GM23248 (cell line): ENCODE measurements around the gene ERN2. TPM values are rescaled to one million over a fixed set of nuclear protein-coding genes. Genes with fewer than 3 reads are reported as not detected.
"Not testable (repeated sequence)": the region's sequence is repeated elsewhere in the genome, so short reads cannot be mapped to it uniquely, and the experiment has no call there.

Experiments used
- DNase-seq: peaks from one replicate; pipeline ENCODE4 v3.0.0-alpha.2; 2015
- H2AFZ ChIP-seq: fragments of 200-600 bp; sonication (generic); 2 replicates; pipeline ENCODE4 v1.6.1; 2016; ENCODE audit warnings: antibody characterized with exemption
- H3F3A ChIP-seq: fragments of 200-600 bp; sonication (generic); 2 replicates; pipeline ENCODE4 v1.6.1; 2016; ENCODE audit warnings: mild to moderate bottlenecking, antibody characterized with exemption, mixed run types; ENCODE audit not compliant: insufficient read depth
- H3K27ac ChIP-seq: fragments of 200-600 bp; sonication (generic); 2 replicates; pipeline ENCODE4 v1.5.1; 2016; ENCODE audit warnings: mild to moderate bottlenecking
- H3K27me3 ChIP-seq: fragments of 200-600 bp; sonication (generic); replicated peaks from 2 replicates; pipeline ENCODE4 v1.6.1; 2016; ENCODE audit warnings: mild to moderate bottlenecking; ENCODE audit not compliant: insufficient read depth
- H3K36me3 ChIP-seq: fragments of 200-600 bp; sonication (generic); 2 replicates; pipeline ENCODE4 v1.6.1; 2016; ENCODE audit warnings: low read depth, mild to moderate bottlenecking
- H3K4me1 ChIP-seq: fragments of 200-600 bp; sonication (generic); 2 replicates; pipeline ENCODE4 v1.6.1; 2016; ENCODE audit warnings: mild to moderate bottlenecking; ENCODE audit not compliant: insufficient read depth
- H3K4me2 ChIP-seq: fragments of 200-600 bp; sonication (generic); one replicate; pipeline ENCODE4 v1.6.1; 2016; ENCODE audit warnings: mild to moderate bottlenecking; ENCODE audit not compliant: unreplicated experiment
- H3K4me3 ChIP-seq: fragments of 200-600 bp; sonication (generic); 2 replicates; pipeline ENCODE4 v1.5.1; 2016; ENCODE audit warnings: mild to moderate bottlenecking
- H3K79me2 ChIP-seq: fragments of 200-600 bp; sonication (generic); 2 replicates; pipeline ENCODE4 v1.6.1; 2016; ENCODE audit warnings: mild to moderate bottlenecking; ENCODE audit not compliant: insufficient read depth
- H3K9ac ChIP-seq: fragments of 200-600 bp; sonication (generic); 2 replicates; pipeline ENCODE4 v1.6.1; 2016; ENCODE audit warnings: mild to moderate bottlenecking
- H3K9me2 ChIP-seq: fragments of 200-600 bp; sonication (generic); 2 replicates; pipeline ENCODE4 v1.6.1; 2016; ENCODE audit warnings: mixed run types, mild to moderate bottlenecking, moderate library complexity; ENCODE audit not compliant: insufficient read depth
- H3K9me3 ChIP-seq: fragments of 200-600 bp; sonication (generic); one replicate; pipeline ENCODE4 v1.6.1; 2017; ENCODE audit warnings: low read depth
- H4K20me1 ChIP-seq: fragments of 200-600 bp; sonication (generic); 2 replicates; pipeline ENCODE4 v1.6.0; 2016; ENCODE audit not compliant: insufficient read depth
- EZH2 ChIP-seq: fragments of 200-600 bp; sonication (generic); IDR thresholded peaks from 2 replicates; pipeline ENCODE4 v1.6.1; 2018; ENCODE audit warnings: antibody characterized with exemption, mild to moderate bottlenecking; ENCODE audit not compliant: insufficient read depth, poor library complexity, severe bottlenecking
- EZH2phosphoT487 ChIP-seq: fragments of 200-600 bp; sonication (generic); IDR thresholded peaks from 2 replicates; pipeline ENCODE4 v1.6.1; 2018; ENCODE audit warnings: antibody characterized with exemption, moderate library complexity, mild to moderate bottlenecking, low read depth; ENCODE audit not compliant: insufficient read depth
- WGBS, 2 experiments: methylation state at CpG; one replicate each; pipeline ENCODE4 v1.1.6; 2015 to 2017; ENCODE audit warnings: low lambda C conversion rate in 2 of 2, low coverage in 1 of 2; ENCODE audit errors: missing lambda C conversion rate in 2 of 2; 5-methylcytosine and 5-hydroxymethylcytosine counted together
- in situ Hi-C: fragments of 300-500 bp; cut with MboI; formaldehyde crosslinking; loops from 2 replicates; pipeline ENCODE4 v1.15.0; 2020
- polyA plus RNA-seq: library from polyadenylated mRNA; unstranded; fragments of >200 nt; fragmentation: Nextera tagmentation; extraction: Ambion mirVana; gene quantifications from 2 replicates; pipeline ENCODE4 v1.2.1, GENCODE V29; 2016
- total RNA-seq: library from RNA; depleted of rRNA; stranded (reverse); fragments of >200 nt; shearing (Covaris generic); gene quantifications from 2 replicates; pipeline ENCODE4 v1.2.3, GENCODE V29; 2014

ERN2 gene
- total and polyA plus RNA-seq, 2 experiments from 2014 or later = not detected

DNA sequence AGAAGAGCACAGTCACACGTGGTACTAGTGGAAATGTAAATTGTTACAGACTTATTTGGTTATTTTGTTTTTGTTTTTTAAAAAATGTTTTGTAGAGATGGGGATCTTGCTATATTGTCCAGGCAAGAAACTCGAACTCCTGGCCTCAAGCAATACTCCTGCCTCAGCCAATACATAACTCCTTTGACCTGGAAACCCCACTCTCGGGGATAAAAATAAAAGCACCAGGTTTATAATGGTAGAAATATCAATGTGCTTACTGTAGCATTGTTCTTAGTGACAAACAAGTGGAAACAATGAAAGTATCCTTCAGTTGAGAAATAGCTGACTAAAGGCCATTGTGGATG lies 11.7 kb upstream of the ERN2 start:
- no peak for DNase-seq
- H3K4me1 ChIP-seq = no peaks in the 10 kb centered on the region
- no peak overlapping the region for H3K4me3 ChIP-seq
- no peak overlapping the region for H2AFZ ChIP-seq
- no peaks in the 10 kb centered on the region for H3K9me3 ChIP-seq
- H3F3A ChIP-seq = no peaks in the 10 kb centered on the region
- 19 to 21% methylated on average over 3 of the region's 3 CpGs for WGBS, 2 experiments
- no peaks in the 10 kb centered on the region for H3K27me3 ChIP-seq
- in situ Hi-C loops = no loop called here
- H3K36me3 ChIP-seq = no peaks in the 10 kb centered on the region
- H4K20me1 ChIP-seq = no peaks in the 10 kb centered on the region
- H3K79me2 ChIP-seq = no peaks in the 10 kb centered on the region
- no peak overlapping the region for H3K9ac ChIP-seq
- no peak overlapping the region for H3K4me2 ChIP-seq
- H3K9me2 ChIP-seq = no peaks in the 10 kb centered on the region
- H3K27ac ChIP-seq = no peak overlapping the region
- no peak for TF ChIP-seq EZH2phosphoT487
- no peak for TF ChIP-seq EZH2

DNA sequence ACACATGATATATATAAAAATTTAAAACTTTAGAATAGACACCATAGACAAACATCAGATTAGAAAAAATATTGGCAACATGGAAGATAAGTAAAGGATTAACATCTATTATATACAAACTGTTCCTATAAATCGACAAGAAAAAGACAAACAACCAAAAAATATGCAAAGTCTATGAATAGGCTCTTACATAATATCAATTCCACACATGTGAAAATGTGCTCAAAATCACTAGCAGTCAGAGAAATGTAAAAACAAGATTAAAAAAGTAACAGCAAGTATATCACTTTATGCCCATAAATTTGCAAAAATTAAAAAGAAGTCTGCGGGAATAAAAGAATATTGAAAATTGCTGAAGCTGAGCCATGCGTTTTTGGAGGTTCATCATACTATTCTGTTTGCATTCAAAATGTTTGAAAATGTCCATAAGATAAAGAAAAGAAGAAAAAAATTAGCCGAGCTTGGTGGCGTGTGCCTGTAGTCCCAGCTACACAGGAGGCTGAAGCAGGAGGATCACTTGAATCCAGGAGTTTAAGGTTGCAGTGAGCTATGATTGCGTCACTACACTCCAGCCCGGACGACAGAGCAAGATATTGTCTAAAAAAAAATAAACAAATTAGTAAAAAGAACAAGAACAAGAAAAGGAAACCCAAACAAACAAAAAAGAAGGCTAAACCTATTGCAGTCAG lies 11.2 kb upstream of the ERN2 start:
- H3K4me3 ChIP-seq = no peak overlapping the region
- TF ChIP-seq EZH2phosphoT487 (no peak), EZH2 (no peak)
- no peaks in the 10 kb centered on the region for H3K9me3 ChIP-seq
- WGBS, 2 experiments = 42 to 50% methylated on average over 8 of the region's 8 CpGs
- in situ Hi-C loops = no loop called here
- H3K27ac ChIP-seq = no peak overlapping the region
- H3K4me1 ChIP-seq = no peaks in the 10 kb centered on the region
- no peak for DNase-seq
- H2AFZ ChIP-seq = no peak overlapping the region
- H3K9me2 ChIP-seq = no peaks in the 10 kb centered on the region
- no peak overlapping the region for H3K9ac ChIP-seq
- H4K20me1 ChIP-seq = no peaks in the 10 kb centered on the region
- H3K27me3 ChIP-seq = 0 out of 2 replicates have a peak, but pooled peaks cover under 1% of the 10 kb centered on the region
- no peak overlapping the region for H3K4me2 ChIP-seq
- no peaks in the 10 kb centered on the region for H3F3A ChIP-seq
- H3K36me3 ChIP-seq = no peaks in the 10 kb centered on the region
- H3K79me2 ChIP-seq = no peaks in the 10 kb centered on the region

DNA sequence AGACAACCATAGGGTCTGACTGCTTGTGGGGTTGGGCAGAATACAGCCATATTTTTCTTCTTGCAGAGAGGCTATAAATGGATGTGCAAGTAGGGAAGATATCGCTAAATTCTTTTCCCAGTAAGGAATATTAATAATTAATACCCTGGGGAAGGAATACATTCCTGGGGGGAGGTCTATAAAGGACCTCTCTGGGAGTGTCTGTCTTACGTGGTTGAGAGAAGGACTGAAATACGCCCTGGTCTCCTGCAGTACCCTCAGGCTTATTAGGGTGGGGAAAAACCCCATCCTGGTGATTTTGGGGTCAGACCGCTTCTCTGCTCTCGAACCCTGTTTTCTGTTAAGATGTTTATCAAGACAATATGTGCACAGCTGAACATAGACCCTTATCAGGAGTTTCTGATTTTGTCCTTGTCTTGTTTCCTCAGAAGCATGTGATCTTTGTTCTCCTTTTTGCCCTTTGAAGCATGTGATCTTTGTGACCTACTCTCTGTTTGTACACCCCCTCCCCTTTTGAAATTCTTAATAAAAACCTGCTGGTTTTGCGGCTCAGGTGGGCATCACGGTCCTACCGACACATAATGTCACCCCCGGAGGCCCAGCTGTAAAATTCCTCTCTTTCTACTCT lies 9.7 kb upstream of the ERN2 start:
- H3K27me3 ChIP-seq = peaks cover 15% of the 10 kb centered on the region
- H3K4me1 ChIP-seq, H4K20me1 ChIP-seq, DNase-seq, H3K9me2 ChIP-seq, H2AFZ ChIP-seq, H3F3A ChIP-seq, H3K9me3 ChIP-seq, H3K9ac ChIP-seq, in situ Hi-C loops, H3K4me2 ChIP-seq, H3K27ac ChIP-seq, H3K4me3 ChIP-seq, H3K79me2 ChIP-seq, H3K36me3 ChIP-seq: not testable (repeated sequence)
- 47 to 56% methylated on average over 9 of the region's 9 CpGs for WGBS, 2 experiments

DNA sequence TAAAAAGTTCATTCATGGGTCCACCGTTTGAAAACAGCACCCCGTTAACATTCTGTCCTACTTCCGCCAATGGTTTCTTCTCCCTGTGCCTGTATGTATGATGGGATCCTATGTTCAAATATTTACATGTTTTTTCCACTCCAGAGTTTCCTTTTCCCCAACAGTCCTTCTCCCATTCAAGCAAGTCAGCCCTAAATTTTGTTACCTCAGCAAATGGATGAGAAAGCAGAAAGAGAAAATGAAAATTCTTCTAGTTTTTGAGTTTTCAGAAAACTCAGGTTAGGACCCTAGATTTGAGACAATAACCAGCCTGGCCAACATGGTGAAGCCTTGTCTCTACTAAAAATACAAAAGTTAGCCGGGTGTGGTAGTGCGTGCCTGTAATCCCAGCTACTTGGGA lies 3.5 kb upstream of the ERN2 start:
- WGBS, 2 experiments = 58 to 60% methylated on average over 5 of the region's 5 CpGs
- Histone ChIP-seq H3K36me3 (no peaks in the 10 kb centered on the region), H3K9me2 (no peaks in the 10 kb centered on the region), H3F3A (no peaks in the 10 kb centered on the region), H3K9ac (no peak overlapping the region), H3K79me2 (no peaks in the 10 kb centered on the region), H3K27me3 (peaks cover 36% of the 10 kb centered on the region), H3K27ac (no peak overlapping the region), H3K9me3 (no peaks in the 10 kb centered on the region), H3K4me3 (no peak overlapping the region), H3K4me2 (no peak overlapping the region), H3K4me1 (no peaks in the 10 kb centered on the region), H4K20me1 (no peaks in the 10 kb centered on the region), H2AFZ (no peak overlapping the region)
- no peak for DNase-seq
- in situ Hi-C loops = loop anchor here (10.0 kb wide), 1 partner anchor 58 kb away; no protein-coding TSS in a partner anchor
- TF ChIP-seq EZH2 (no peak), EZH2phosphoT487 (no peak)
